ENCODE results near the gene SS18. TPM values are rescaled to one million over a fixed set of nuclear protein-coding genes. Genes with fewer than 3 reads are reported as not detected.

The SS18 gene
- total and polyA plus RNA-seq, 4 donors, result 16.3 to 74.7 (median 34.5) TPM

DNA sequence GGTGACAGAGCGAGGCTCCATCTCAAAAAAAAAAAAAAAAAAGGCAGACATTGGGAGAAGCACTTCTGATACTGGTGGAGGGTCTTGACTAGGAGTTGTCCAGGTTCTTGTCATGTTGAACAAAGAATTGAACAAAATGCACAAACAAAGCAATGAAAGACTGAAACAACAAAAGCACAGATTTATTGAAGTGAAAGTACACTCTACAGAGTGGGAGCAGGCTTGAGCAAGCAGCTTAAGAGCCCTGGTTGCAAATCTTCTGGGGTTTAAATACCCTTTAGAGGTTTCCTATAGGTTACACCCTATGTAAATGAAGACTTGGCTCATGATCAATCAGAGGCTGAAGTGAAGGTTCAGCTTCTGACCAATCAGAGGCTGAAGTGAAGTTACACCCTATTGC lies 6.4 kb upstream of the SS18 start:
- Histone ChIP-seq H3K4me1 (ENCODE audit: control insufficient read depth in 4 of 4, insufficient read depth in 4 of 4, low read length in 3 of 4) (no peaks in the 10 kb centered on the region), H3K27ac (ENCODE audit: low read depth in 1 of 2, low read length in 2 of 2) (no peak overlapping the region), H3K4me3 (ENCODE audit: low read depth in 1 of 3, low read length in 3 of 3) (no peak overlapping the region), H3K9me3 (ENCODE audit: control insufficient read depth in 4 of 4, low read length in 3 of 4) (peaks cover 0 to 3% (median 0%) of the 10 kb centered on the region in 4 donors), H3K27me3 (ENCODE audit: control insufficient read depth in 4 of 4, insufficient read depth in 4 of 4, low read length in 3 of 4) (no peaks in the 10 kb centered on the region), H3K36me3 (ENCODE audit: control insufficient read depth in 4 of 4, insufficient read depth in 3 of 4, low read depth in 1 of 4, low read length in 3 of 4) (no peaks in the 10 kb centered on the region), H3K9ac (ENCODE audit: low read depth in 1 of 2, low read length in 2 of 2) (no peak overlapping the region)
- WGBS, result 96% methylated on average over 1 of the region's 1 CpG
- DNase-seq (ENCODE audit: low spot score), result no peak
- no peak for TF ChIP-seq NR2F2 (IDR thresholded peaks at IDR 0.05)
- TF ChIP-seq, protein P1, sequence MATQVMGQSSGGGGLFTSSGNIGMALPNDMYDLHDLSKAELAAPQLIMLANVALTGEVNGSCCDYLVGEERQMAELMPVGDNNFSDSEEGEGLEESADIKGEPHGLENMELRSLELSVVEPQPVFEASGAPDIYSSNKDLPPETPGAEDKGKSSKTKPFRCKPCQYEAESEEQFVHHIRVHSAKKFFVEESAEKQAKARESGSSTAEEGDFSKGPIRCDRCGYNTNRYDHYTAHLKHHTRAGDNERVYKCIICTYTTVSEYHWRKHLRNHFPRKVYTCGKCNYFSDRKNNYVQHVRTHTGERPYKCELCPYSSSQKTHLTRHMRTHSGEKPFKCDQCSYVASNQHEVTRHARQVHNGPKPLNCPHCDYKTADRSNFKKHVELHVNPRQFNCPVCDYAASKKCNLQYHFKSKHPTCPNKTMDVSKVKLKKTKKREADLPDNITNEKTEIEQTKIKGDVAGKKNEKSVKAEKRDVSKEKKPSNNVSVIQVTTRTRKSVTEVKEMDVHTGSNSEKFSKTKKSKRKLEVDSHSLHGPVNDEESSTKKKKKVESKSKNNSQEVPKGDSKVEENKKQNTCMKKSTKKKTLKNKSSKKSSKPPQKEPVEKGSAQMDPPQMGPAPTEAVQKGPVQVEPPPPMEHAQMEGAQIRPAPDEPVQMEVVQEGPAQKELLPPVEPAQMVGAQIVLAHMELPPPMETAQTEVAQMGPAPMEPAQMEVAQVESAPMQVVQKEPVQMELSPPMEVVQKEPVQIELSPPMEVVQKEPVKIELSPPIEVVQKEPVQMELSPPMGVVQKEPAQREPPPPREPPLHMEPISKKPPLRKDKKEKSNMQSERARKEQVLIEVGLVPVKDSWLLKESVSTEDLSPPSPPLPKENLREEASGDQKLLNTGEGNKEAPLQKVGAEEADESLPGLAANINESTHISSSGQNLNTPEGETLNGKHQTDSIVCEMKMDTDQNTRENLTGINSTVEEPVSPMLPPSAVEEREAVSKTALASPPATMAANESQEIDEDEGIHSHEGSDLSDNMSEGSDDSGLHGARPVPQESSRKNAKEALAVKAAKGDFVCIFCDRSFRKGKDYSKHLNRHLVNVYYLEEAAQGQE (IDR thresholded peaks at IDR 0.05), result no peak
- TF ChIP-seq, protein P2, sequence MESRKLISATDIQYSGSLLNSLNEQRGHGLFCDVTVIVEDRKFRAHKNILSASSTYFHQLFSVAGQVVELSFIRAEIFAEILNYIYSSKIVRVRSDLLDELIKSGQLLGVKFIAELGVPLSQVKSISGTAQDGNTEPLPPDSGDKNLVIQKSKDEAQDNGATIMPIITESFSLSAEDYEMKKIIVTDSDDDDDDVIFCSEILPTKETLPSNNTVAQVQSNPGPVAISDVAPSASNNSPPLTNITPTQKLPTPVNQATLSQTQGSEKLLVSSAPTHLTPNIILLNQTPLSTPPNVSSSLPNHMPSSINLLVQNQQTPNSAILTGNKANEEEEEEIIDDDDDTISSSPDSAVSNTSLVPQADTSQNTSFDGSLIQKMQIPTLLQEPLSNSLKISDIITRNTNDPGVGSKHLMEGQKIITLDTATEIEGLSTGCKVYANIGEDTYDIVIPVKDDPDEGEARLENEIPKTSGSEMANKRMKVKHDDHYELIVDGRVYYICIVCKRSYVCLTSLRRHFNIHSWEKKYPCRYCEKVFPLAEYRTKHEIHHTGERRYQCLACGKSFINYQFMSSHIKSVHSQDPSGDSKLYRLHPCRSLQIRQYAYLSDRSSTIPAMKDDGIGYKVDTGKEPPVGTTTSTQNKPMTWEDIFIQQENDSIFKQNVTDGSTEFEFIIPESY (IDR thresholded peaks at IDR 0.05), result no peak

DNA sequence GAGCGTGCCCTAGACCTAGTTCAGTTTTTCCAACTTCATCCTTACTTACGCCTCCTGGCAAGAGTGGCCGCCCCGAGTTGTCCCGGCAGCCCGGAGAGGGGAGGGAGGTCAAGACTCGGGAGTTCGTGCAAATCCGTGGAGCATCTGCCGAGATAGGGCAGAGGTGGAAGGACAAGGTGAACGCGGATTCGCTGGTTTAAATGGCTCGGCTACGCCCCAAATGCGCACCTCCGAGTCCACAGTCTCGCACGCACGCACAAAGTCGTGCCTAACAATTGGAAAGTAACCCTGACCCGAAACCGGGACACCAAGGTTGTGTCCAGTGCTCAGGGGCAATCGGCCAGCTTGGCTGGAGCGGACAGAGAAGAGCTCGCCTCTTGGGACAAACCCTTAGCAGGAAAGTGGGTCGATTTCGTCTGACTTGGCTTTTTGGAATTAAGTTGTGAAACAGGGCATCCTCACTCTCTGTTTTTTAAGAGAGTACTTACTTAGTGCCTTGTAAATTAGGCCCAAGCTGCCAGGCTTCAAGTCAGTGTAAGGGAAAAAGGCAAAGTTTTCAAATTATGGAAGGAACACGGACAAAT lies 726 bp upstream of the SS18 start:
- peaks cover 0 to 9% (median 2%) of the 10 kb centered on the region in 4 donors for H3K36me3 ChIP-seq (ENCODE audit: control insufficient read depth in 4 of 4, insufficient read depth in 3 of 4, low read depth in 1 of 4, low read length in 3 of 4)
- peaks cover 0 to 18% (median 14%) of the 10 kb centered on the region in 4 donors for H3K4me1 ChIP-seq (ENCODE audit: control insufficient read depth in 4 of 4, insufficient read depth in 4 of 4, low read length in 3 of 4)
- no peak for DNase-seq (ENCODE audit: low spot score)
- H3K4me3 ChIP-seq (ENCODE audit: low read depth in 1 of 3, low read length in 3 of 3), result peak overlapping the region; percentile 85 to 94 (median 87)
- H3K9ac ChIP-seq (ENCODE audit: low read depth in 1 of 2, low read length in 2 of 2), result peak overlapping the region; percentile 58 to 66
- no peaks in the 10 kb centered on the region for H3K9me3 ChIP-seq (ENCODE audit: control insufficient read depth in 4 of 4, low read length in 3 of 4)
- H3K27ac ChIP-seq (ENCODE audit: low read depth in 1 of 2, low read length in 2 of 2), result peak overlapping the region; percentile 88 to 98
- H3K27me3 ChIP-seq (ENCODE audit: control insufficient read depth in 4 of 4, insufficient read depth in 4 of 4, low read length in 3 of 4), result no peaks in the 10 kb centered on the region
- TF ChIP-seq JUND (IDR thresholded peaks at IDR 0.05) (peak in 1 of 2 donors; percentile 24), SP1 (IDR thresholded peaks at IDR 0.05) (peak; percentile 87), EGR1 (IDR thresholded peaks at IDR 0.05; ENCODE audit: low read depth in 2 of 2) (peak in 1 of 2 donors; percentile 8), RXRA (IDR thresholded peaks at IDR 0.05) (peak; percentile 76 to 88), FOXA1 (IDR thresholded peaks at IDR 0.05) (no peak), HNF4G (IDR thresholded peaks at IDR 0.05) (no peak), FOXA2 (IDR thresholded peaks at IDR 0.05) (no peak), HNF4A (conservative IDR thresholded peaks at IDR 0.05) (peak; percentile 63 to 80), GABPA (IDR thresholded peaks at IDR 0.05 in 1 of 2, conservative IDR thresholded peaks at IDR 0.05 in 1 of 2) (no peak), TAF1 (conservative IDR thresholded peaks at IDR 0.05) (no peak), NR2F2 (IDR thresholded peaks at IDR 0.05) (peak; percentile 54), YY1 (IDR thresholded peaks at IDR 0.05) (no peak), RAD21 (IDR thresholded peaks at IDR 0.05) (no peak)
- TF ChIP-seq, protein P3, sequence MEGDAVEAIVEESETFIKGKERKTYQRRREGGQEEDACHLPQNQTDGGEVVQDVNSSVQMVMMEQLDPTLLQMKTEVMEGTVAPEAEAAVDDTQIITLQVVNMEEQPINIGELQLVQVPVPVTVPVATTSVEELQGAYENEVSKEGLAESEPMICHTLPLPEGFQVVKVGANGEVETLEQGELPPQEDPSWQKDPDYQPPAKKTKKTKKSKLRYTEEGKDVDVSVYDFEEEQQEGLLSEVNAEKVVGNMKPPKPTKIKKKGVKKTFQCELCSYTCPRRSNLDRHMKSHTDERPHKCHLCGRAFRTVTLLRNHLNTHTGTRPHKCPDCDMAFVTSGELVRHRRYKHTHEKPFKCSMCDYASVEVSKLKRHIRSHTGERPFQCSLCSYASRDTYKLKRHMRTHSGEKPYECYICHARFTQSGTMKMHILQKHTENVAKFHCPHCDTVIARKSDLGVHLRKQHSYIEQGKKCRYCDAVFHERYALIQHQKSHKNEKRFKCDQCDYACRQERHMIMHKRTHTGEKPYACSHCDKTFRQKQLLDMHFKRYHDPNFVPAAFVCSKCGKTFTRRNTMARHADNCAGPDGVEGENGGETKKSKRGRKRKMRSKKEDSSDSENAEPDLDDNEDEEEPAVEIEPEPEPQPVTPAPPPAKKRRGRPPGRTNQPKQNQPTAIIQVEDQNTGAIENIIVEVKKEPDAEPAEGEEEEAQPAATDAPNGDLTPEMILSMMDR (IDR thresholded peaks at IDR 0.05; ENCODE audit: low read depth, low read length, missing input control), result no peak
- TF ChIP-seq, protein P1 (IDR thresholded peaks at IDR 0.05), result no peak
- TF ChIP-seq, protein P4, sequence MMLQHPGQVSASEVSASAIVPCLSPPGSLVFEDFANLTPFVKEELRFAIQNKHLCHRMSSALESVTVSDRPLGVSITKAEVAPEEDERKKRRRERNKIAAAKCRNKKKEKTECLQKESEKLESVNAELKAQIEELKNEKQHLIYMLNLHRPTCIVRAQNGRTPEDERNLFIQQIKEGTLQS (IDR thresholded peaks at IDR 0.05), result no peak
- TF ChIP-seq, protein P5, sequence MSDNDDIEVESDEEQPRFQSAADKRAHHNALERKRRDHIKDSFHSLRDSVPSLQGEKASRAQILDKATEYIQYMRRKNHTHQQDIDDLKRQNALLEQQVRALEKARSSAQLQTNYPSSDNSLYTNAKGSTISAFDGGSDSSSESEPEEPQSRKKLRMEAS (IDR thresholded peaks at IDR 0.05), result no peak
- TF ChIP-seq, protein P2 (IDR thresholded peaks at IDR 0.05), result no peak
- WGBS, result 2% methylated on average over 29 of the region's 29 CpGs
